ENCODE data around the gene TRIM15.

Gene TRIM15

GRCh38 chr6:30213667-30213956, 50.3 kb downstream of the TRIM15 start:
- Histone ChIP-seq H3K36me3 (replicated peaks in 1 of 2; ENCODE audit: control insufficient read depth in 2 of 2, insufficient read depth in 2 of 2, low read length in 2 of 2) (peaks cover 0 to 20% of the 10 kb centered on the region in 2 donors), H3K18ac (ENCODE audit: low read length) (no peak overlapping the region), H3K9ac (ENCODE audit: low read depth, low read length, poor library complexity) (peak overlapping the region; percentile 2), H3K4me2 (ENCODE audit: insufficient read depth, low read length, poor library complexity, severe bottlenecking) (peak overlapping the region; percentile 77), H2AK5ac (ENCODE audit: low read depth, low read length) (no peak overlapping the region), H2AFZ (ENCODE audit: low read length) (peak overlapping the region; percentile 95), H3K23ac (ENCODE audit: low read depth, low read length, poor library complexity) (no peak overlapping the region), H3K9me3 (replicated peaks in 1 of 2; ENCODE audit: control insufficient read depth in 2 of 2, insufficient read depth in 1 of 2, low read depth in 1 of 2, low read length in 2 of 2) (no peaks in the 10 kb centered on the region), H3K4me1 (ENCODE audit: control insufficient read depth in 2 of 2, insufficient read depth in 1 of 2, low read depth in 1 of 2, low read length in 2 of 2) (peaks cover 4 to 21% of the 10 kb centered on the region in 2 donors), H4K8ac (ENCODE audit: low read depth, low read length) (no peak overlapping the region), H3K27me3 (ENCODE audit: control insufficient read depth in 3 of 3, insufficient read depth in 3 of 3, low read depth in 1 of 3, low read length in 3 of 3) (no peaks in the 10 kb centered on the region), H2BK15ac (ENCODE audit: low read length) (no peak overlapping the region), H3K14ac (ENCODE audit: low read length) (no peak overlapping the region), H2BK12ac (ENCODE audit: low read length) (no peak overlapping the region), H4K91ac (ENCODE audit: low read depth, low read length, poor library complexity) (no peak overlapping the region), H2BK120ac (ENCODE audit: low read depth, low read length) (no peak overlapping the region), H3K4ac (ENCODE audit: low read length) (no peak overlapping the region), H3K4me3 (ENCODE audit: low read length in 2 of 2) (peak overlapping the region; percentile 89), H3K27ac (replicated peaks; ENCODE audit: low read length) (no peak overlapping the region), H3K79me1 (ENCODE audit: low read depth, low read length) (no peaks in the 10 kb centered on the region), H2BK5ac (ENCODE audit: low read length) (no peak overlapping the region)
- WGBS, 2 donors (ENCODE audit: extremely low coverage in 2 of 2, insufficient read length in 2 of 2, insufficient replicate concordance in 1 of 2), result no CpG with 5 or more reads among the region's 12 CpGs
- no peak for DNase-seq (ENCODE audit: low spot score)

GRCh38 chr6:30213957-30214656, 50.8 kb downstream of the TRIM15 start:
- Histone ChIP-seq H2AK5ac (ENCODE audit: low read depth, low read length) (peak overlapping the region; percentile 68), H4K8ac (ENCODE audit: low read depth, low read length) (peak overlapping the region; percentile 53), H3K27ac (replicated peaks; ENCODE audit: low read length) (peak overlapping the region; percentile 58), H2BK15ac (ENCODE audit: low read length) (peak overlapping the region; percentile 35), H4K91ac (ENCODE audit: low read depth, low read length, poor library complexity) (no peak overlapping the region), H2BK120ac (ENCODE audit: low read depth, low read length) (no peak overlapping the region), H2BK5ac (ENCODE audit: low read length) (no peak overlapping the region), H3K18ac (ENCODE audit: low read length) (peak overlapping the region; percentile 58), H3K4me1 (ENCODE audit: control insufficient read depth in 2 of 2, insufficient read depth in 1 of 2, low read depth in 1 of 2, low read length in 2 of 2) (peaks cover 4 to 21% of the 10 kb centered on the region in 2 donors), H3K14ac (ENCODE audit: low read length) (no peak overlapping the region), H3K4me2 (ENCODE audit: insufficient read depth, low read length, poor library complexity, severe bottlenecking) (peak overlapping the region; percentile 77), H3K4me3 (ENCODE audit: low read length in 2 of 2) (peak overlapping the region; percentile 89), H3K79me1 (ENCODE audit: low read depth, low read length) (no peaks in the 10 kb centered on the region), H3K23ac (ENCODE audit: low read depth, low read length, poor library complexity) (peak overlapping the region; percentile 46), H3K36me3 (replicated peaks in 1 of 2; ENCODE audit: control insufficient read depth in 2 of 2, insufficient read depth in 2 of 2, low read length in 2 of 2) (peaks cover 0 to 15% of the 10 kb centered on the region in 2 donors), H3K27me3 (ENCODE audit: control insufficient read depth in 3 of 3, insufficient read depth in 3 of 3, low read depth in 1 of 3, low read length in 3 of 3) (no peaks in the 10 kb centered on the region), H3K4ac (ENCODE audit: low read length) (no peak overlapping the region), H3K9ac (ENCODE audit: low read depth, low read length, poor library complexity) (peak overlapping the region; percentile 90), H2BK12ac (ENCODE audit: low read length) (no peak overlapping the region), H3K9me3 (replicated peaks in 1 of 2; ENCODE audit: control insufficient read depth in 2 of 2, insufficient read depth in 1 of 2, low read depth in 1 of 2, low read length in 2 of 2) (no peaks in the 10 kb centered on the region), H2AFZ (ENCODE audit: low read length) (peak overlapping the region; percentile 95)
- no CpG with 5 or more reads among the region's 45 CpGs for WGBS, 2 donors (ENCODE audit: extremely low coverage in 2 of 2, insufficient read length in 2 of 2, insufficient replicate concordance in 1 of 2)
- peak; percentile 46 for DNase-seq (ENCODE audit: low spot score)

DNA sequence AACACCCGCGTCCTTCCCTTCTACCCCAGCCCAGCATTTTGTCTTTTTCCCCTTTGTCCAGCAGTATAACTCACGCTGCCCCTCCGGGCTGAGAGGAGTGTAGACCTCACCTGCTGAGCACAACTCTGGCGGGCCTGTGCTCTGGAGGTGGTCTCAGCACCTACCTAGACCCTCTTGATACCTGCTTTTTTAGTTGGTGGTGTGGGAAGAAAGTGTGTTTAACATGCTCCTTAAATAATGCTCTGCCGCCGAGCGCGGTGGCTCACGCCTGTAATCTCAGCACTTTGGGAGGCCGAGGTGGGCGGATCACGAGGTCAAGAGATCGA, 51.3 kb downstream of the TRIM15 start:
- H3K9ac ChIP-seq (ENCODE audit: low read depth, low read length, poor library complexity), result no peak overlapping the region
- no peak overlapping the region for H2BK5ac ChIP-seq (ENCODE audit: low read length)
- peak overlapping the region; percentile 77 for H3K4me2 ChIP-seq (ENCODE audit: insufficient read depth, low read length, poor library complexity, severe bottlenecking)
- H3K4me1 ChIP-seq (ENCODE audit: control insufficient read depth in 2 of 2, insufficient read depth in 1 of 2, low read depth in 1 of 2, low read length in 2 of 2), result peaks cover 4 to 21% of the 10 kb centered on the region in 2 donors
- H3K18ac ChIP-seq (ENCODE audit: low read length), result peak overlapping the region; percentile 44
- no peaks in the 10 kb centered on the region for H3K27me3 ChIP-seq (ENCODE audit: control insufficient read depth in 3 of 3, insufficient read depth in 3 of 3, low read depth in 1 of 3, low read length in 3 of 3)
- H3K9me3 ChIP-seq (replicated peaks in 1 of 2; ENCODE audit: control insufficient read depth in 2 of 2, insufficient read depth in 1 of 2, low read depth in 1 of 2, low read length in 2 of 2), result no peaks in the 10 kb centered on the region
- no peak overlapping the region for H3K27ac ChIP-seq (replicated peaks; ENCODE audit: low read length)
- no peaks in the 10 kb centered on the region for H3K79me1 ChIP-seq (ENCODE audit: low read depth, low read length)
- H3K14ac ChIP-seq (ENCODE audit: low read length), result no peak overlapping the region
- no peak overlapping the region for H4K8ac ChIP-seq (ENCODE audit: low read depth, low read length)
- peak overlapping the region; percentile 35 for H2BK15ac ChIP-seq (ENCODE audit: low read length)
- no peak overlapping the region for H2BK120ac ChIP-seq (ENCODE audit: low read depth, low read length)
- H3K4ac ChIP-seq (ENCODE audit: low read length), result no peak overlapping the region
- H2AFZ ChIP-seq (ENCODE audit: low read length), result peak overlapping the region; percentile 95
- H3K4me3 ChIP-seq (ENCODE audit: low read length in 2 of 2), result peak overlapping the region; percentile 89
- H2BK12ac ChIP-seq (ENCODE audit: low read length), result no peak overlapping the region
- no peak for DNase-seq (ENCODE audit: low spot score)
- H3K36me3 ChIP-seq (replicated peaks in 1 of 2; ENCODE audit: control insufficient read depth in 2 of 2, insufficient read depth in 2 of 2, low read length in 2 of 2), result peaks cover 0 to 10% of the 10 kb centered on the region in 2 donors
- WGBS, 2 donors (ENCODE audit: extremely low coverage in 2 of 2, insufficient read length in 2 of 2, insufficient replicate concordance in 1 of 2), result no CpG with 5 or more reads among the region's 14 CpGs
- no peak overlapping the region for H4K91ac ChIP-seq (ENCODE audit: low read depth, low read length, poor library complexity)
- no peak overlapping the region for H3K23ac ChIP-seq (ENCODE audit: low read depth, low read length, poor library complexity)
- peak overlapping the region; percentile 68 for H2AK5ac ChIP-seq (ENCODE audit: low read depth, low read length)

- H2AK5ac ChIP-seq (ENCODE audit: low read depth, low read length), result no peak overlapping the region
- H3K36me3 ChIP-seq (replicated peaks in 1 of 2; ENCODE audit: control insufficient read depth in 2 of 2, insufficient read depth in 2 of 2, low read length in 2 of 2), result no peaks in the 10 kb centered on the region
- H3K4me3 ChIP-seq (ENCODE audit: low read length in 2 of 2), result no peak overlapping the region
- H4K8ac ChIP-seq (ENCODE audit: low read depth, low read length), result no peak overlapping the region
- no peak overlapping the region for H2BK15ac ChIP-seq (ENCODE audit: low read length)
- no peak overlapping the region for H2BK5ac ChIP-seq (ENCODE audit: low read length)
- no peak overlapping the region for H3K9ac ChIP-seq (ENCODE audit: low read depth, low read length, poor library complexity)
- H3K79me1 ChIP-seq (ENCODE audit: low read depth, low read length), result no peaks in the 10 kb centered on the region
- no peak overlapping the region for H3K23ac ChIP-seq (ENCODE audit: low read depth, low read length, poor library complexity)
- no peak overlapping the region for H2BK12ac ChIP-seq (ENCODE audit: low read length)
- no peak overlapping the region for H3K14ac ChIP-seq (ENCODE audit: low read length)
- no CpG with 5 or more reads among the region's 3 CpGs for WGBS, 2 donors (ENCODE audit: extremely low coverage in 2 of 2, insufficient read length in 2 of 2, insufficient replicate concordance in 1 of 2)
- no peak overlapping the region for H3K4ac ChIP-seq (ENCODE audit: low read length)
- no peak overlapping the region for H2BK120ac ChIP-seq (ENCODE audit: low read depth, low read length)
- no peaks in the 10 kb centered on the region for H3K27me3 ChIP-seq (ENCODE audit: control insufficient read depth in 3 of 3, insufficient read depth in 3 of 3, low read depth in 1 of 3, low read length in 3 of 3)
- H3K27ac ChIP-seq (replicated peaks; ENCODE audit: low read length), result no peak overlapping the region
- H3K9me3 ChIP-seq (replicated peaks in 1 of 2; ENCODE audit: control insufficient read depth in 2 of 2, insufficient read depth in 1 of 2, low read depth in 1 of 2, low read length in 2 of 2), result no peaks in the 10 kb centered on the region
- H4K91ac ChIP-seq (ENCODE audit: low read depth, low read length, poor library complexity), result no peak overlapping the region
- no peak overlapping the region for H3K4me2 ChIP-seq (ENCODE audit: insufficient read depth, low read length, poor library complexity, severe bottlenecking)
- H3K4me1 ChIP-seq (ENCODE audit: control insufficient read depth in 2 of 2, insufficient read depth in 1 of 2, low read depth in 1 of 2, low read length in 2 of 2), result peaks cover 4 to 12% of the 10 kb centered on the region in 2 donors
- H3K18ac ChIP-seq (ENCODE audit: low read length), result no peak overlapping the region
- peak overlapping the region; percentile 32 for H2AFZ ChIP-seq (ENCODE audit: low read length)
- DNase-seq (ENCODE audit: low spot score), result no peak
Measured at GRCh38 chr6:30216096-30216495, 52.8 kb downstream of the TRIM15 start.

Data from neuronal stem cell (in vitro differentiated cells).